RPMI8226 (cell line): ENCODE results near the gene PGA4.
A peak's percentile ranks its signal among the peaks of the same experiment; 100 is the strongest.
"Not testable (repeated sequence)": the region's sequence is repeated elsewhere in the genome, so short reads cannot be mapped to it uniquely, and the experiment has no call there.

Experiments used
- DNase-seq: peaks from one replicate; pipeline ENCODE4 v3.0.0-alpha.2; 2015

The PGA4 gene

GRCh38 chr11:61252332-61252731 is 30.2 kb downstream of the PGA4 start:
- not testable (repeated sequence) for DNase-seq

- peak; percentile 77 for DNase-seq
These were observed 32.4 kb downstream of the PGA4 start for GRCh38 chr11:61254403-61255025.

- no peak for DNase-seq
These were observed 34.7 kb downstream of the PGA4 start for GRCh38 chr11:61256710-61257482.

- DNase-seq, result no peak
These were observed 36.4 kb downstream of the PGA4 start for GRCh38 chr11:61258546-61258945.

- DNase-seq, result no peak
These were observed 37.2 kb downstream of the PGA4 start for GRCh38 chr11:61259363-61259762.

GRCh38 chr11:61264371-61264770 is 42.2 kb downstream of the PGA4 start:
- no peak for DNase-seq

GRCh38 chr11:61264795-61265194 is 42.6 kb downstream of the PGA4 start:
- DNase-seq, result no peak

GRCh38 chr11:61265357-61265756 is 43.2 kb downstream of the PGA4 start:
- DNase-seq, result no peak

- DNase-seq, result no peak
These were observed 44.5 kb downstream of the PGA4 start for GRCh38 chr11:61266602-61267001.

- no peak for DNase-seq
These were observed 45.3 kb downstream of the PGA4 start for GRCh38 chr11:61267437-61267841.

GRCh38 chr11:61268588-61269250 is 46.6 kb downstream of the PGA4 start:
- no peak for DNase-seq

GRCh38 chr11:61270354-61271076 is 48.4 kb downstream of the PGA4 start:
- no peak for DNase-seq

- DNase-seq, result no peak
These were observed 50.6 kb downstream of the PGA4 start for GRCh38 chr11:61272731-61273130.

GRCh38 chr11:61273178-61274078 is 51.3 kb downstream of the PGA4 start:
- DNase-seq, result peak; percentile 80

- DNase-seq, result no peak
These were observed 51.9 kb downstream of the PGA4 start for GRCh38 chr11:61274084-61274483.

- no peak for DNase-seq
These were observed 53.0 kb downstream of the PGA4 start for GRCh38 chr11:61275191-61275590.

- DNase-seq, result peak; percentile 70
These were observed 55.2 kb downstream of the PGA4 start for GRCh38 chr11:61277186-61278000.

- DNase-seq, result peak; percentile 33
These were observed 55.9 kb downstream of the PGA4 start for GRCh38 chr11:61278001-61278470.

- peak; percentile 85 for DNase-seq
These were observed 58.0 kb downstream of the PGA4 start for GRCh38 chr11:61279934-61280659.

GRCh38 chr11:61280883-61281580 is 58.9 kb downstream of the PGA4 start:
- no peak for DNase-seq
